ENCODE data around the gene GALNT17.

The GALNT17 gene

GRCh38 chr7:71384094-71384493 lies 252.2 kb downstream of the GALNT17 start:
- Histone ChIP-seq H3K9me3 (ENCODE audit: control insufficient read depth in 5 of 5, low read length in 5 of 5) (peaks cover 0 to 6% (median 0%) of the 10 kb centered on the region in 5 donors), H3K4me3 (ENCODE audit: low read depth in 1 of 5, low read length in 5 of 5) (no peak overlapping the region), H3K27ac (ENCODE audit: low read depth, low read length) (no peak overlapping the region), H3K27me3 (ENCODE audit: control insufficient read depth in 5 of 5, insufficient read depth in 4 of 5, low read length in 5 of 5) (no peaks in the 10 kb centered on the region), H3K4me1 (ENCODE audit: control insufficient read depth in 5 of 5, insufficient read depth in 5 of 5, low read length in 5 of 5) (no peaks in the 10 kb centered on the region), H3K9ac (ENCODE audit: low read length in 5 of 5) (no peak overlapping the region), H3K36me3 (ENCODE audit: control insufficient read depth in 5 of 5, insufficient read depth in 5 of 5, low read length in 5 of 5) (no peaks in the 10 kb centered on the region)

- Histone ChIP-seq H3K9ac (ENCODE audit: low read length in 5 of 5) (no peak overlapping the region), H3K9me3 (ENCODE audit: control insufficient read depth in 5 of 5, low read length in 5 of 5) (no peaks in the 10 kb centered on the region), H3K4me1 (ENCODE audit: control insufficient read depth in 5 of 5, insufficient read depth in 5 of 5, low read length in 5 of 5) (no peaks in the 10 kb centered on the region), H3K27ac (ENCODE audit: low read depth, low read length) (no peak overlapping the region), H3K27me3 (ENCODE audit: control insufficient read depth in 5 of 5, insufficient read depth in 4 of 5, low read length in 5 of 5) (no peaks in the 10 kb centered on the region), H3K4me3 (ENCODE audit: low read depth in 1 of 5, low read length in 5 of 5) (no peak overlapping the region), H3K36me3 (ENCODE audit: control insufficient read depth in 5 of 5, insufficient read depth in 5 of 5, low read length in 5 of 5) (no peaks in the 10 kb centered on the region)
Measured at GRCh38 chr7:71385330-71385729, 253.4 kb downstream of the GALNT17 start.

GRCh38 chr7:71386152-71386785 lies 254.3 kb downstream of the GALNT17 start:
- H3K9ac ChIP-seq (ENCODE audit: low read length in 5 of 5), result no peak overlapping the region
- H3K27ac ChIP-seq (ENCODE audit: low read depth, low read length), result no peak overlapping the region
- H3K4me3 ChIP-seq (ENCODE audit: low read depth in 1 of 5, low read length in 5 of 5), result no peak overlapping the region
- no peaks in the 10 kb centered on the region for H3K36me3 ChIP-seq (ENCODE audit: control insufficient read depth in 5 of 5, insufficient read depth in 5 of 5, low read length in 5 of 5)
- H3K4me1 ChIP-seq (ENCODE audit: control insufficient read depth in 5 of 5, insufficient read depth in 5 of 5, low read length in 5 of 5), result no peaks in the 10 kb centered on the region
- H3K9me3 ChIP-seq (ENCODE audit: control insufficient read depth in 5 of 5, low read length in 5 of 5), result peaks cover 0 to 6% (median 0%) of the 10 kb centered on the region in 5 donors
- no peaks in the 10 kb centered on the region for H3K27me3 ChIP-seq (ENCODE audit: control insufficient read depth in 5 of 5, insufficient read depth in 4 of 5, low read length in 5 of 5)

GRCh38 chr7:71388181-71388580 lies 256.2 kb downstream of the GALNT17 start:
- Histone ChIP-seq H3K9ac (ENCODE audit: low read length in 5 of 5) (no peak overlapping the region), H3K9me3 (ENCODE audit: control insufficient read depth in 5 of 5, low read length in 5 of 5) (peaks cover 0 to 6% (median 0%) of the 10 kb centered on the region in 5 donors), H3K27me3 (ENCODE audit: control insufficient read depth in 5 of 5, insufficient read depth in 4 of 5, low read length in 5 of 5) (no peaks in the 10 kb centered on the region), H3K4me1 (ENCODE audit: control insufficient read depth in 5 of 5, insufficient read depth in 5 of 5, low read length in 5 of 5) (no peaks in the 10 kb centered on the region), H3K27ac (ENCODE audit: low read depth, low read length) (no peak overlapping the region), H3K36me3 (ENCODE audit: control insufficient read depth in 5 of 5, insufficient read depth in 5 of 5, low read length in 5 of 5) (no peaks in the 10 kb centered on the region), H3K4me3 (ENCODE audit: low read depth in 1 of 5, low read length in 5 of 5) (no peak overlapping the region)

- no peaks in the 10 kb centered on the region for H3K4me1 ChIP-seq (ENCODE audit: control insufficient read depth in 5 of 5, insufficient read depth in 5 of 5, low read length in 5 of 5)
- no peak overlapping the region for H3K4me3 ChIP-seq (ENCODE audit: low read depth in 1 of 5, low read length in 5 of 5)
- no peak overlapping the region for H3K9ac ChIP-seq (ENCODE audit: low read length in 5 of 5)
- H3K27ac ChIP-seq (ENCODE audit: low read depth, low read length), result no peak overlapping the region
- no peaks in the 10 kb centered on the region for H3K36me3 ChIP-seq (ENCODE audit: control insufficient read depth in 5 of 5, insufficient read depth in 5 of 5, low read length in 5 of 5)
- no peaks in the 10 kb centered on the region for H3K27me3 ChIP-seq (ENCODE audit: control insufficient read depth in 5 of 5, insufficient read depth in 4 of 5, low read length in 5 of 5)
- peaks cover 0 to 6% (median 0%) of the 10 kb centered on the region in 5 donors for H3K9me3 ChIP-seq (ENCODE audit: control insufficient read depth in 5 of 5, low read length in 5 of 5)
Measured at GRCh38 chr7:71389976-71390375, 258.0 kb downstream of the GALNT17 start.

GRCh38 chr7:71393661-71394060 lies 261.7 kb downstream of the GALNT17 start:
- Histone ChIP-seq H3K9ac (ENCODE audit: low read length in 5 of 5) (no peak overlapping the region), H3K9me3 (ENCODE audit: control insufficient read depth in 5 of 5, low read length in 5 of 5) (peaks cover 0 to 6% (median 2%) of the 10 kb centered on the region in 5 donors), H3K4me3 (ENCODE audit: low read depth in 1 of 5, low read length in 5 of 5) (no peak overlapping the region), H3K4me1 (ENCODE audit: control insufficient read depth in 5 of 5, insufficient read depth in 5 of 5, low read length in 5 of 5) (no peaks in the 10 kb centered on the region), H3K27ac (ENCODE audit: low read depth, low read length) (no peak overlapping the region), H3K36me3 (ENCODE audit: control insufficient read depth in 5 of 5, insufficient read depth in 5 of 5, low read length in 5 of 5) (no peaks in the 10 kb centered on the region), H3K27me3 (ENCODE audit: control insufficient read depth in 5 of 5, insufficient read depth in 4 of 5, low read length in 5 of 5) (no peaks in the 10 kb centered on the region)

- H3K4me3 ChIP-seq (ENCODE audit: low read depth in 1 of 5, low read length in 5 of 5), result no peak overlapping the region
- H3K36me3 ChIP-seq (ENCODE audit: control insufficient read depth in 5 of 5, insufficient read depth in 5 of 5, low read length in 5 of 5), result no peaks in the 10 kb centered on the region
- no peaks in the 10 kb centered on the region for H3K27me3 ChIP-seq (ENCODE audit: control insufficient read depth in 5 of 5, insufficient read depth in 4 of 5, low read length in 5 of 5)
- H3K9me3 ChIP-seq (ENCODE audit: control insufficient read depth in 5 of 5, low read length in 5 of 5), result no peaks in the 10 kb centered on the region
- peaks cover 0 to 3% (median 0%) of the 10 kb centered on the region in 5 donors for H3K4me1 ChIP-seq (ENCODE audit: control insufficient read depth in 5 of 5, insufficient read depth in 5 of 5, low read length in 5 of 5)
- no peak overlapping the region for H3K9ac ChIP-seq (ENCODE audit: low read length in 5 of 5)
- H3K27ac ChIP-seq (ENCODE audit: low read depth, low read length), result no peak overlapping the region
Measured at GRCh38 chr7:71402684-71403083, 270.7 kb downstream of the GALNT17 start.

GRCh38 chr7:71403202-71403946 lies 271.4 kb downstream of the GALNT17 start:
- H3K27ac ChIP-seq (ENCODE audit: low read depth, low read length), result no peak overlapping the region
- no peaks in the 10 kb centered on the region for H3K27me3 ChIP-seq (ENCODE audit: control insufficient read depth in 5 of 5, insufficient read depth in 4 of 5, low read length in 5 of 5)
- H3K4me1 ChIP-seq (ENCODE audit: control insufficient read depth in 5 of 5, insufficient read depth in 5 of 5, low read length in 5 of 5), result peaks cover 0 to 3% (median 0%) of the 10 kb centered on the region in 5 donors

GRCh38 chr7:71404726-71405345 lies 272.9 kb downstream of the GALNT17 start:
- Histone ChIP-seq H3K4me1 (ENCODE audit: control insufficient read depth in 5 of 5, insufficient read depth in 5 of 5, low read length in 5 of 5) (peaks cover 0 to 3% (median 0%) of the 10 kb centered on the region in 5 donors), H3K4me3 (ENCODE audit: low read depth in 1 of 5, low read length in 5 of 5) (no peak overlapping the region), H3K27me3 (ENCODE audit: control insufficient read depth in 5 of 5, insufficient read depth in 4 of 5, low read length in 5 of 5) (no peaks in the 10 kb centered on the region), H3K9ac (ENCODE audit: low read length in 5 of 5) (no peak overlapping the region), H3K27ac (ENCODE audit: low read depth, low read length) (no peak overlapping the region), H3K9me3 (ENCODE audit: control insufficient read depth in 5 of 5, low read length in 5 of 5) (peaks cover 0 to 15% (median 9%) of the 10 kb centered on the region in 5 donors), H3K36me3 (ENCODE audit: control insufficient read depth in 5 of 5, insufficient read depth in 5 of 5, low read length in 5 of 5) (no peaks in the 10 kb centered on the region)

More at GRCh38 chr7:71403202-71403946, 271.4 kb downstream of the GALNT17 start:
- no peak overlapping the region for H3K4me3 ChIP-seq (ENCODE audit: low read depth in 1 of 5, low read length in 5 of 5)
- peaks cover 0 to 3% (median 0%) of the 10 kb centered on the region in 5 donors for H3K9me3 ChIP-seq (ENCODE audit: control insufficient read depth in 5 of 5, low read length in 5 of 5)
- H3K9ac ChIP-seq (ENCODE audit: low read length in 5 of 5), result no peak overlapping the region
- H3K36me3 ChIP-seq (ENCODE audit: control insufficient read depth in 5 of 5, insufficient read depth in 5 of 5, low read length in 5 of 5), result no peaks in the 10 kb centered on the region

GRCh38 chr7:71408271-71408670 lies 276.3 kb downstream of the GALNT17 start:
- Histone ChIP-seq H3K9ac (ENCODE audit: low read length in 5 of 5) (no peak overlapping the region), H3K27me3 (ENCODE audit: control insufficient read depth in 5 of 5, insufficient read depth in 4 of 5, low read length in 5 of 5) (no peaks in the 10 kb centered on the region), H3K4me1 (ENCODE audit: control insufficient read depth in 5 of 5, insufficient read depth in 5 of 5, low read length in 5 of 5) (peaks cover 0 to under 1% (median 0%) of the 10 kb centered on the region in 5 donors), H3K4me3 (ENCODE audit: low read depth in 1 of 5, low read length in 5 of 5) (no peak overlapping the region), H3K36me3 (ENCODE audit: control insufficient read depth in 5 of 5, insufficient read depth in 5 of 5, low read length in 5 of 5) (no peaks in the 10 kb centered on the region), H3K27ac (ENCODE audit: low read depth, low read length) (no peak overlapping the region), H3K9me3 (ENCODE audit: control insufficient read depth in 5 of 5, low read length in 5 of 5) (peaks cover 0 to 17% (median 12%) of the 10 kb centered on the region in 5 donors)

All from subcutaneous abdominal adipose tissue (tissue), 5 donors.